HEK293 (cell line): ENCODE results near the gene CACNA1C.

Source experiments
- CTCF ChIA-PET: fragments of 350-600 bp; formaldehyde crosslinking; extraction: SDS; loops from one replicate; lab custom pipeline; 2021; ENCODE audit warnings: antibody characterized with exemption; lab: Yijun Ruan, JAX
- POLR2A ChIA-PET: fragments of 300-600 bp; formaldehyde crosslinking; extraction: SDS; loops from one replicate; lab custom pipeline; 2020; ENCODE audit warnings: antibody characterized with exemption, inconsistent platforms; lab: Yijun Ruan, JAX
- H3K27ac ChIP-seq: fragments of 200-500 bp; sonication (Bioruptor generic); 2 replicates; pipeline ENCODE4 v1.5.1; 2014; ENCODE audit warnings: low read depth, low read length, control low read depth, inconsistent platforms; ENCODE audit errors: extremely low read depth
- H3K36me3 ChIP-seq, 2 experiments: fragments of 200-500 bp in 1 of 2; sonication (Bioruptor generic) in 1 of 2; 1 replicate in 1 of 2; 2 replicates in 1 of 2; pipeline ENCODE4 v1.5.1; 2014 to 2017; ENCODE audit warnings: inconsistent platforms in 2 of 2, low read length in 2 of 2; ENCODE audit not compliant: control insufficient read depth in 2 of 2, insufficient read depth in 1 of 2
- H3K4me1 ChIP-seq: fragments of 200-500 bp; sonication (Bioruptor generic); 2 replicates; pipeline ENCODE4 v1.5.1; 2014; ENCODE audit warnings: mild to moderate bottlenecking, low read length, inconsistent platforms; ENCODE audit not compliant: control insufficient read depth, insufficient read depth
- H3K4me3 ChIP-seq: 2 replicates; pipeline ENCODE4 v1.5.1; 2011; ENCODE audit warnings: low read depth, mild to moderate bottlenecking, control low read depth, low read length, moderate library complexity
- H3K9me3 ChIP-seq: fragments of 200-500 bp; sonication (Bioruptor generic); 2 replicates; pipeline ENCODE4 v1.5.1; 2014; ENCODE audit warnings: low read depth, low read length, inconsistent platforms; ENCODE audit not compliant: control insufficient read depth, insufficient read depth
- FEZF1 ChIP-seq: fragments of 450-650 bp; formaldehyde crosslinking; IDR thresholded peaks from 2 replicates; pipeline ENCODE4 v1.5.1; 2016; ENCODE audit warnings: missing biosample characterization, missing genetic modification characterization
- HOXD13 ChIP-seq: sonication (generic); formaldehyde crosslinking; IDR thresholded peaks from 2 replicates; pipeline ENCODE4 v1.8.0; 2022; ENCODE audit warnings: missing genetic modification reagents, borderline replicate concordance
- IKZF3 ChIP-seq: fragments of 450-650 bp; IDR thresholded peaks from 2 replicates; pipeline ENCODE4 v1.5.0; 2018; ENCODE audit warnings: missing biosample characterization, mild to moderate bottlenecking, missing genetic modification characterization, moderate library complexity
- KLF1 ChIP-seq: fragments of 450-650 bp; formaldehyde crosslinking; IDR thresholded peaks from 2 replicates; pipeline ENCODE4 v1.5.1; 2016; ENCODE audit warnings: missing biosample characterization, missing genetic modification characterization
- KLF9 ChIP-seq: fragments of 450-650 bp; formaldehyde crosslinking; IDR thresholded peaks from 2 replicates; pipeline ENCODE4 v1.5.1; 2016; ENCODE audit warnings: missing biosample characterization, missing genetic modification characterization, low read depth
- OSR2 ChIP-seq: fragments of 450-650 bp; formaldehyde crosslinking; IDR thresholded peaks from 2 replicates; pipeline ENCODE4 v1.5.1; 2016; ENCODE audit warnings: missing biosample characterization, missing genetic modification characterization
- PBX3 ChIP-seq: sonication (generic); formaldehyde crosslinking; IDR thresholded peaks from 2 replicates; pipeline ENCODE4 v1.8.1; 2022; ENCODE audit warnings: mild to moderate bottlenecking, moderate library complexity, missing genetic modification reagents
- ZBTB1 ChIP-seq: fragments of 450-650 bp; formaldehyde crosslinking; IDR thresholded peaks from 2 replicates; pipeline ENCODE4 v1.5.1; 2016; ENCODE audit warnings: missing biosample characterization, missing genetic modification characterization
- ZBTB17 ChIP-seq: fragments of 450-650 bp; formaldehyde crosslinking; IDR thresholded peaks from 2 replicates; pipeline ENCODE4 v1.5.1; 2016; ENCODE audit warnings: missing biosample characterization, missing genetic modification characterization
- ZFP41 ChIP-seq: fragments of 450-650 bp; formaldehyde crosslinking; IDR thresholded peaks from 2 replicates; pipeline ENCODE4 v1.5.1; 2016; ENCODE audit warnings: missing biosample characterization, missing genetic modification characterization, borderline replicate concordance
- ZNF121 ChIP-seq: fragments of 450-650 bp; formaldehyde crosslinking; IDR thresholded peaks from 2 replicates; pipeline ENCODE4 v1.5.1; 2016; ENCODE audit warnings: missing biosample characterization, missing genetic modification characterization
- ZNF132 ChIP-seq: fragments of 450-650 bp; formaldehyde crosslinking; IDR thresholded peaks from 2 replicates; pipeline ENCODE4 v1.5.1; 2017; ENCODE audit warnings: missing biosample characterization, missing genetic modification characterization, borderline replicate concordance
- ZNF133 ChIP-seq: fragments of 450-650 bp; formaldehyde crosslinking; IDR thresholded peaks from 2 replicates; pipeline ENCODE4 v1.5.1; 2016; ENCODE audit warnings: missing biosample characterization, missing genetic modification characterization
- ZNF157 ChIP-seq: fragments of 450-650 bp; formaldehyde crosslinking; IDR thresholded peaks from 2 replicates; pipeline ENCODE4 v1.5.1; 2016; ENCODE audit warnings: missing biosample characterization, missing genetic modification characterization
- ZNF211 ChIP-seq: fragments of 450-650 bp; formaldehyde crosslinking; IDR thresholded peaks from 2 replicates; pipeline ENCODE4 v1.5.1; 2016; ENCODE audit warnings: low read depth, missing biosample characterization, missing genetic modification characterization
- ZNF23 ChIP-seq: fragments of 450-650 bp; formaldehyde crosslinking; IDR thresholded peaks from 2 replicates; pipeline ENCODE4 v1.5.1; 2016; ENCODE audit warnings: missing biosample characterization, missing genetic modification characterization, borderline replicate concordance
- ZNF416 ChIP-seq: fragments of 450-650 bp; formaldehyde crosslinking; IDR thresholded peaks from 2 replicates; pipeline ENCODE4 v1.5.1; 2016; ENCODE audit warnings: missing biosample characterization, missing genetic modification characterization
- ZNF558 ChIP-seq: fragments of 450-650 bp; formaldehyde crosslinking; IDR thresholded peaks from 2 replicates; pipeline ENCODE4 v1.5.1; 2016; ENCODE audit warnings: missing biosample characterization, missing genetic modification characterization
- ZNF571 ChIP-seq: fragments of 450-650 bp; formaldehyde crosslinking; IDR thresholded peaks from 2 replicates; pipeline ENCODE4 v1.5.0; 2017; ENCODE audit warnings: missing biosample characterization, missing genetic modification characterization
- ZNF623 ChIP-seq: fragments of 450-650 bp; formaldehyde crosslinking; IDR thresholded peaks from 2 replicates; pipeline ENCODE4 v1.5.1; 2016; ENCODE audit warnings: missing biosample characterization, missing genetic modification characterization
- ZNF658 ChIP-seq: fragments of 450-650 bp; formaldehyde crosslinking; IDR thresholded peaks from 2 replicates; pipeline ENCODE4; 2016; ENCODE audit warnings: missing biosample characterization, missing genetic modification characterization
- ZNF768 ChIP-seq: fragments of 450-650 bp; formaldehyde crosslinking; IDR thresholded peaks from 2 replicates; pipeline ENCODE4 v1.5.1; 2018; ENCODE audit warnings: missing biosample characterization, mild to moderate bottlenecking, missing genetic modification characterization
- ZNF777 ChIP-seq: fragments of 450-650 bp; formaldehyde crosslinking; IDR thresholded peaks from 2 replicates; pipeline ENCODE4 v1.5.1; 2017; ENCODE audit warnings: missing biosample characterization, missing genetic modification characterization, borderline replicate concordance
- ZNF830 ChIP-seq: fragments of 450-650 bp; IDR thresholded peaks from 2 replicates; pipeline ENCODE4 v1.5.0; 2018; ENCODE audit warnings: missing biosample characterization, missing genetic modification characterization, low read depth, mild to moderate bottlenecking, moderate library complexity
- ZSCAN16 ChIP-seq: fragments of 450-650 bp; formaldehyde crosslinking; IDR thresholded peaks from 2 replicates; pipeline ENCODE4 v1.5.1; 2016; ENCODE audit warnings: missing biosample characterization, missing genetic modification characterization
- ZSCAN4 ChIP-seq: fragments of 450-650 bp; formaldehyde crosslinking; IDR thresholded peaks from 2 replicates; pipeline ENCODE4 v1.5.1; 2017; ENCODE audit warnings: missing biosample characterization, missing genetic modification characterization
- ZXDB ChIP-seq: fragments of 450-650 bp; formaldehyde crosslinking; IDR thresholded peaks from 2 replicates; pipeline ENCODE4 v1.5.1; 2016; ENCODE audit warnings: missing biosample characterization, missing genetic modification characterization
- TF ChIP-seq, protein P1 (sequence below): fragments of 450-650 bp; formaldehyde crosslinking; IDR thresholded peaks from 2 replicates; pipeline ENCODE4 v1.5.1; 2017; ENCODE audit warnings: missing biosample characterization, missing genetic modification characterization

CACNA1C gene

GRCh38 chr12:2317772-2318171 is 265.0 kb downstream of the CACNA1C start (continued):
- TF ChIP-seq ZXDB (no peak), KLF9 (tag by site-specific recombination) (no peak), ZNF211 (tag by site-specific recombination) (no peak), ZNF133 (tag by site-specific recombination) (no peak), ZBTB1 (tag by site-specific recombination) (no peak), ZFP41 (tag by site-specific recombination) (no peak), ZNF157 (tag by site-specific recombination) (no peak), ZSCAN16 (tag by site-specific recombination) (no peak), FEZF1 (no peak)

DNA sequence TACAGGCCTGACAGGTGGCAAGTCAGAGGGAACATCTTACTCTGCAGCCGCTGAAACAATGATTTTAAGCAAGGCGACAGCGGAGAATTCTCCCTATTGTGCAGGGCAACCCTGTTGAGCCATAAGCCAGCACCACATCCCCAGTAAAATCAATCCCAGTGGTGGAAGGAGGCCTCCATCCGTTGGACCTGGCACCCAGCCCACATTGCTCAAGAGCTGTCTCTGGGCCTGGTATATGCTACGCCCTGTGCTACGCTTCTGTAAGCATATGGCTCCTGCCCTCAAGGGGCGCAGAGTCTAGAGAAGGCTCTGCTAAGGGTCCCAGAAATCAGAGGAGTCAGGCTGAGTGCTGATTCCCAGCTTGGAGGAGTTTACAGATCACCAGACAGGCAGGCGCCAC is 265.5 kb downstream of the CACNA1C start:
- Histone ChIP-seq H3K4me1 (no peaks in the 10 kb centered on the region), H3K9me3 (no peaks in the 10 kb centered on the region), H3K36me3 (no peaks in the 10 kb centered on the region), H3K27ac (no peak overlapping the region), H3K4me3 (no peak overlapping the region)
- ChIA-PET POLR2A (no interaction called here), CTCF (interaction anchor here (1.9 kb wide), 1 partner anchor 9 kb away, joined by 4 read pairs; no protein-coding TSS in a partner anchor)
- TF ChIP-seq, protein P1, sequence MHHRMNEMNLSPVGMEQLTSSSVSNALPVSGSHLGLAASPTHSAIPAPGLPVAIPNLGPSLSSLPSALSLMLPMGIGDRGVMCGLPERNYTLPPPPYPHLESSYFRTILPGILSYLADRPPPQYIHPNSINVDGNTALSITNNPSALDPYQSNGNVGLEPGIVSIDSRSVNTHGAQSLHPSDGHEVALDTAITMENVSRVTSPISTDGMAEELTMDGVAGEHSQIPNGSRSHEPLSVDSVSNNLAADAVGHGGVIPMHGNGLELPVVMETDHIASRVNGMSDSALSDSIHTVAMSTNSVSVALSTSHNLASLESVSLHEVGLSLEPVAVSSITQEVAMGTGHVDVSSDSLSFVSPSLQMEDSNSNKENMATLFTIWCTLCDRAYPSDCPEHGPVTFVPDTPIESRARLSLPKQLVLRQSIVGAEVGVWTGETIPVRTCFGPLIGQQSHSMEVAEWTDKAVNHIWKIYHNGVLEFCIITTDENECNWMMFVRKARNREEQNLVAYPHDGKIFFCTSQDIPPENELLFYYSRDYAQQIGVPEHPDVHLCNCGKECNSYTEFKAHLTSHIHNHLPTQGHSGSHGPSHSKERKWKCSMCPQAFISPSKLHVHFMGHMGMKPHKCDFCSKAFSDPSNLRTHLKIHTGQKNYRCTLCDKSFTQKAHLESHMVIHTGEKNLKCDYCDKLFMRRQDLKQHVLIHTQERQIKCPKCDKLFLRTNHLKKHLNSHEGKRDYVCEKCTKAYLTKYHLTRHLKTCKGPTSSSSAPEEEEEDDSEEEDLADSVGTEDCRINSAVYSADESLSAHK (tag by site-specific recombination) = no peak
- TF ChIP-seq ZNF768 (tag by site-specific recombination) (no peak), ZNF23 (no peak), KLF1 (no peak), HOXD13 (no peak), IKZF3 (no peak), OSR2 (tag by site-specific recombination) (no peak), ZBTB17 (tag by site-specific recombination) (no peak), PBX3 (CRISPR knock-in tag) (no peak), ZNF558 (tag by site-specific recombination) (no peak), ZNF416 (tag by site-specific recombination) (no peak), ZNF658 (tag by site-specific recombination) (no peak), ZNF777 (tag by site-specific recombination) (no peak), ZNF623 (tag by site-specific recombination) (no peak), ZSCAN4 (tag by site-specific recombination) (no peak), ZNF830 (no peak), ZNF132 (no peak), ZNF121 (tag by site-specific recombination) (no peak), ZNF571 (tag by site-specific recombination) (no peak)
